HepG2 (cell line): ENCODE data around the gene HAPLN3. TPM values are rescaled to one million over a fixed set of nuclear protein-coding genes. Genes with fewer than 3 reads are reported as not detected.

Source experiments
- ERF ChIP-seq: IDR thresholded peaks from 2 replicates; pipeline ENCODE4 v1.6.1; 2018; ENCODE audit warnings: missing biosample characterization, missing genetic modification reagents
- HIVEP1 ChIP-seq: sonication (generic); formaldehyde crosslinking; IDR thresholded peaks from 2 replicates; pipeline ENCODE4 v1.4.0; 2020; ENCODE audit warnings: mild to moderate bottlenecking, missing genetic modification reagents
- KAT7 ChIP-seq: IDR thresholded peaks from 2 replicates; pipeline ENCODE4 v1.6.1; 2018; ENCODE audit warnings: borderline replicate concordance, missing compliant biosample characterization
- PPARG ChIP-seq: conservative IDR thresholded peaks from 2 replicates; pipeline ENCODE4 v1.6.1; 2016; ENCODE audit warnings: missing biosample characterization, missing genetic modification reagents
- RNF2 ChIP-seq: fragments of 450-650 bp; conservative IDR thresholded peaks from 2 replicates; pipeline ENCODE4 v1.6.1; 2016; ENCODE audit warnings: low read depth
- SAP130 ChIP-seq: IDR thresholded peaks from 2 replicates; pipeline ENCODE4 v1.6.1; 2016; ENCODE audit warnings: low read depth
- TBX2 ChIP-seq: sonication (generic); formaldehyde crosslinking; IDR thresholded peaks from 2 replicates; pipeline ENCODE4 v1.5.0; 2020; ENCODE audit warnings: missing genetic modification reagents, mild to moderate bottlenecking, borderline replicate concordance
- THAP11 ChIP-seq: IDR thresholded peaks from 2 replicates; pipeline ENCODE4 v1.6.1; 2016; ENCODE audit warnings: missing biosample characterization, missing genetic modification reagents
- XRCC5 ChIP-seq: fragments of 200-400 bp; formaldehyde crosslinking; optimal IDR thresholded peaks from 2 replicates; pipeline ENCODE3; 2017; ENCODE audit warnings: mild to moderate bottlenecking, low read length
- ZNF138 ChIP-seq: sonication (generic); formaldehyde crosslinking; IDR thresholded peaks from 2 replicates; pipeline ENCODE4 v1.5.0; 2020; ENCODE audit warnings: mild to moderate bottlenecking, low read depth, missing genetic modification reagents
- ZNF451 ChIP-seq: sonication (generic); formaldehyde crosslinking; IDR thresholded peaks from 2 replicates; pipeline ENCODE4 v1.5.0; 2020; ENCODE audit warnings: mild to moderate bottlenecking, missing genetic modification reagents
- ZNF570 ChIP-seq: sonication (generic); formaldehyde crosslinking; IDR thresholded peaks from 2 replicates; pipeline ENCODE4 v1.4.0; 2020; ENCODE audit warnings: mild to moderate bottlenecking, missing genetic modification reagents, borderline replicate concordance
- polyA plus RNA-seq, 8 experiments: library from polyadenylated mRNA; depleted of rRNA in 3 of 8; stranded (reverse) in 7 of 8; unstranded in 1 of 8; fragments of >200 nt; fragmentation: Illumina TruSeq in 4 of 8; extraction: Trizol in 4 of 8; gene quantifications; 2 replicates each; pipeline versions ENCODE4 v1.2.1 to v1.2.3, GENCODE V29; 2011 to 2016; ENCODE audit warnings: low read depth in 4 of 8, missing spikeins in 1 of 8, mixed read lengths in 1 of 8; ENCODE audit not compliant: insufficient read depth in 1 of 8
- total RNA-seq, 5 experiments: library from RNA; depleted of rRNA; stranded (reverse); fragments of >200 nt; fragmentation: Illumina TruSeq; extraction: Trizol; gene quantifications; 2 replicates each; pipeline ENCODE4 v1.2.3, GENCODE V29; 2016; ENCODE audit warnings: low read depth in 1 of 5
- TF ChIP-seq, protein P1 (sequence below): sonication (generic); formaldehyde crosslinking; IDR thresholded peaks from 2 replicates; pipeline ENCODE4 v1.4.0; 2020; ENCODE audit warnings: missing genetic modification reagents
- TF ChIP-seq, protein P2 (sequence below): sonication (generic); formaldehyde crosslinking; IDR thresholded peaks from 2 replicates; pipeline ENCODE4 v1.5.0; 2020; ENCODE audit warnings: mild to moderate bottlenecking, missing genetic modification reagents, moderate library complexity
- TF ChIP-seq, protein P3 (sequence below): sonication (generic); formaldehyde crosslinking; IDR thresholded peaks from 2 replicates; pipeline ENCODE4 v1.5.1; 2020; ENCODE audit warnings: mild to moderate bottlenecking, moderate library complexity, missing genetic modification reagents
- TF ChIP-seq, protein P4 (sequence below): sonication (generic); formaldehyde crosslinking; conservative IDR thresholded peaks from 2 replicates; pipeline ENCODE4 v1.4.0; 2020; ENCODE audit warnings: mild to moderate bottlenecking, missing genetic modification reagents, moderate library complexity

The HAPLN3 gene
- total and polyA plus RNA-seq, 2 of the 13 experiments (the other 11 are each of a cell fraction or from before 2014, with no cell fraction given): 0.09 TPM; not detected in 1

DNA sequence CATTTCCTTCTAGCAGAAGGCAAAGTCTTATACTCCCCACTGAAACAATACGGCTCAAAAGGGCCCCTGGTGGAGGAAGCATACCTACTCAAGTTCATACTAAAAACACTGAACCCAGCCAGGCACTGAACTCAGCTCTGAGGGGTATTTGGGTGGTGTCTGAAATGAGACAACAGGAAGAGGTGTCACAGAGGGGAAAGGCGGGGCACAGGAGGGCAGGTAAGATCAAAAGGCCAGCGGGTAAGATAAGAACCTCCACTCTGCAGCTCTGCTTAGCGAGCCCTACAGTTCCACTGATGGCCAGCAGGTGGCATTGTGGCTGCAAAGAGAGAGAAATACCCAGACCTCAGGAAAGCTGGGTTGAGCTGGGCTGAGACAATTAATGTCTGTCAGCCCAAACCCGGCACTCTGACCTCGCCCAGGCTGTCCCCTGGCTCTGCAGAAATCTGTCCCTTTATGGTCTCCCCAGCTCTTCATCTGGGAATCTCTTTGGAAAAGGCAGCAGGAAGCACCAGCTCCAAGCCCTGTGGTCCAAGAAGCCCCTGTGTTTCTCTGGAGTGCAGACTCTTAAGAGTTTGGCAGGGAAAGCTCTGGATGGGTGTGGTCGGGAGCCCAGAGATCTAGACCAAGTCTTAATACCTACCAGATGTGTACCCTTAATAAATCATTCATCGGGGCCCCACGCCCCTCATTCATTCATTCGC lies 9.4 kb upstream of the HAPLN3 start (continued):
- TF ChIP-seq KAT7 (no peak), RNF2 (no peak), ZNF570 (CRISPR knock-in tag) (no peak), THAP11 (CRISPR knock-in tag) (no peak), TBX2 (CRISPR knock-in tag) (0 out of 2 replicates have a peak, but pooled peaks have one; percentile 13), HIVEP1 (CRISPR knock-in tag) (no peak), ZNF451 (CRISPR knock-in tag) (0 out of 2 replicates have a peak, but pooled peaks have one; percentile 40), XRCC5 (peak; percentile 74), PPARG (0 out of 2 replicates have a peak, but pooled peaks have one; percentile 27), SAP130 (CRISPR knock-in tag) (0 out of 2 replicates have a peak, but pooled peaks have one; percentile 13), ERF (CRISPR knock-in tag) (0 out of 2 replicates have a peak, but pooled peaks have one; percentile 22), ZNF138 (CRISPR knock-in tag) (no peak)
- TF ChIP-seq, protein P1, sequence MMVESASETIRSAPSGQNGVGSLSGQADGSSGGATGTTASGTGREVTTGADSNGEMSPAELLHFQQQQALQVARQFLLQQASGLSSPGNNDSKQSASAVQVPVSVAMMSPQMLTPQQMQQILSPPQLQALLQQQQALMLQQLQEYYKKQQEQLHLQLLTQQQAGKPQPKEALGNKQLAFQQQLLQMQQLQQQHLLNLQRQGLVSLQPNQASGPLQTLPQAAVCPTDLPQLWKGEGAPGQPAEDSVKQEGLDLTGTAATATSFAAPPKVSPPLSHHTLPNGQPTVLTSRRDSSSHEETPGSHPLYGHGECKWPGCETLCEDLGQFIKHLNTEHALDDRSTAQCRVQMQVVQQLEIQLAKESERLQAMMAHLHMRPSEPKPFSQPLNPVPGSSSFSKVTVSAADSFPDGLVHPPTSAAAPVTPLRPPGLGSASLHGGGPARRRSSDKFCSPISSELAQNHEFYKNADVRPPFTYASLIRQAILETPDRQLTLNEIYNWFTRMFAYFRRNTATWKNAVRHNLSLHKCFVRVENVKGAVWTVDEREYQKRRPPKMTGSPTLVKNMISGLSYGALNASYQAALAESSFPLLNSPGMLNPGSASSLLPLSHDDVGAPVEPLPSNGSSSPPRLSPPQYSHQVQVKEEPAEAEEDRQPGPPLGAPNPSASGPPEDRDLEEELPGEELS (CRISPR knock-in tag): peak; percentile 20; the same call in 1 of the 2 replicates
- TF ChIP-seq, protein P2, sequence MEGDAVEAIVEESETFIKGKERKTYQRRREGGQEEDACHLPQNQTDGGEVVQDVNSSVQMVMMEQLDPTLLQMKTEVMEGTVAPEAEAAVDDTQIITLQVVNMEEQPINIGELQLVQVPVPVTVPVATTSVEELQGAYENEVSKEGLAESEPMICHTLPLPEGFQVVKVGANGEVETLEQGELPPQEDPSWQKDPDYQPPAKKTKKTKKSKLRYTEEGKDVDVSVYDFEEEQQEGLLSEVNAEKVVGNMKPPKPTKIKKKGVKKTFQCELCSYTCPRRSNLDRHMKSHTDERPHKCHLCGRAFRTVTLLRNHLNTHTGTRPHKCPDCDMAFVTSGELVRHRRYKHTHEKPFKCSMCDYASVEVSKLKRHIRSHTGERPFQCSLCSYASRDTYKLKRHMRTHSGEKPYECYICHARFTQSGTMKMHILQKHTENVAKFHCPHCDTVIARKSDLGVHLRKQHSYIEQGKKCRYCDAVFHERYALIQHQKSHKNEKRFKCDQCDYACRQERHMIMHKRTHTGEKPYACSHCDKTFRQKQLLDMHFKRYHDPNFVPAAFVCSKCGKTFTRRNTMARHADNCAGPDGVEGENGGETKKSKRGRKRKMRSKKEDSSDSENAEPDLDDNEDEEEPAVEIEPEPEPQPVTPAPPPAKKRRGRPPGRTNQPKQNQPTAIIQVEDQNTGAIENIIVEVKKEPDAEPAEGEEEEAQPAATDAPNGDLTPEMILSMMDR (CRISPR knock-in tag): peak; percentile 95
- TF ChIP-seq, protein P3, sequence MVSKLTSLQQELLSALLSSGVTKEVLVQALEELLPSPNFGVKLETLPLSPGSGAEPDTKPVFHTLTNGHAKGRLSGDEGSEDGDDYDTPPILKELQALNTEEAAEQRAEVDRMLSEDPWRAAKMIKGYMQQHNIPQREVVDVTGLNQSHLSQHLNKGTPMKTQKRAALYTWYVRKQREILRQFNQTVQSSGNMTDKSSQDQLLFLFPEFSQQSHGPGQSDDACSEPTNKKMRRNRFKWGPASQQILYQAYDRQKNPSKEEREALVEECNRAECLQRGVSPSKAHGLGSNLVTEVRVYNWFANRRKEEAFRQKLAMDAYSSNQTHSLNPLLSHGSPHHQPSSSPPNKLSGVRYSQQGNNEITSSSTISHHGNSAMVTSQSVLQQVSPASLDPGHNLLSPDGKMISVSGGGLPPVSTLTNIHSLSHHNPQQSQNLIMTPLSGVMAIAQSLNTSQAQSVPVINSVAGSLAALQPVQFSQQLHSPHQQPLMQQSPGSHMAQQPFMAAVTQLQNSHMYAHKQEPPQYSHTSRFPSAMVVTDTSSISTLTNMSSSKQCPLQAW (CRISPR knock-in tag): peak; percentile 49
- TF ChIP-seq, protein P4, sequence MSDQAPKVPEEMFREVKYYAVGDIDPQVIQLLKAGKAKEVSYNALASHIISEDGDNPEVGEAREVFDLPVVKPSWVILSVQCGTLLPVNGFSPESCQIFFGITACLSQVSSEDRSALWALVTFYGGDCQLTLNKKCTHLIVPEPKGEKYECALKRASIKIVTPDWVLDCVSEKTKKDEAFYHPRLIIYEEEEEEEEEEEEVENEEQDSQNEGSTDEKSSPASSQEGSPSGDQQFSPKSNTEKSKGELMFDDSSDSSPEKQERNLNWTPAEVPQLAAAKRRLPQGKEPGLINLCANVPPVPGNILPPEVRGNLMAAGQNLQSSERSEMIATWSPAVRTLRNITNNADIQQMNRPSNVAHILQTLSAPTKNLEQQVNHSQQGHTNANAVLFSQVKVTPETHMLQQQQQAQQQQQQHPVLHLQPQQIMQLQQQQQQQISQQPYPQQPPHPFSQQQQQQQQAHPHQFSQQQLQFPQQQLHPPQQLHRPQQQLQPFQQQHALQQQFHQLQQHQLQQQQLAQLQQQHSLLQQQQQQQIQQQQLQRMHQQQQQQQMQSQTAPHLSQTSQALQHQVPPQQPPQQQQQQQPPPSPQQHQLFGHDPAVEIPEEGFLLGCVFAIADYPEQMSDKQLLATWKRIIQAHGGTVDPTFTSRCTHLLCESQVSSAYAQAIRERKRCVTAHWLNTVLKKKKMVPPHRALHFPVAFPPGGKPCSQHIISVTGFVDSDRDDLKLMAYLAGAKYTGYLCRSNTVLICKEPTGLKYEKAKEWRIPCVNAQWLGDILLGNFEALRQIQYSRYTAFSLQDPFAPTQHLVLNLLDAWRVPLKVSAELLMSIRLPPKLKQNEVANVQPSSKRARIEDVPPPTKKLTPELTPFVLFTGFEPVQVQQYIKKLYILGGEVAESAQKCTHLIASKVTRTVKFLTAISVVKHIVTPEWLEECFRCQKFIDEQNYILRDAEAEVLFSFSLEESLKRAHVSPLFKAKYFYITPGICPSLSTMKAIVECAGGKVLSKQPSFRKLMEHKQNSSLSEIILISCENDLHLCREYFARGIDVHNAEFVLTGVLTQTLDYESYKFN (CRISPR knock-in tag): 0 out of 2 replicates have a peak, but pooled peaks have one; percentile 33
